Measurements from ENCODE around the gene RXRA.

DNA sequence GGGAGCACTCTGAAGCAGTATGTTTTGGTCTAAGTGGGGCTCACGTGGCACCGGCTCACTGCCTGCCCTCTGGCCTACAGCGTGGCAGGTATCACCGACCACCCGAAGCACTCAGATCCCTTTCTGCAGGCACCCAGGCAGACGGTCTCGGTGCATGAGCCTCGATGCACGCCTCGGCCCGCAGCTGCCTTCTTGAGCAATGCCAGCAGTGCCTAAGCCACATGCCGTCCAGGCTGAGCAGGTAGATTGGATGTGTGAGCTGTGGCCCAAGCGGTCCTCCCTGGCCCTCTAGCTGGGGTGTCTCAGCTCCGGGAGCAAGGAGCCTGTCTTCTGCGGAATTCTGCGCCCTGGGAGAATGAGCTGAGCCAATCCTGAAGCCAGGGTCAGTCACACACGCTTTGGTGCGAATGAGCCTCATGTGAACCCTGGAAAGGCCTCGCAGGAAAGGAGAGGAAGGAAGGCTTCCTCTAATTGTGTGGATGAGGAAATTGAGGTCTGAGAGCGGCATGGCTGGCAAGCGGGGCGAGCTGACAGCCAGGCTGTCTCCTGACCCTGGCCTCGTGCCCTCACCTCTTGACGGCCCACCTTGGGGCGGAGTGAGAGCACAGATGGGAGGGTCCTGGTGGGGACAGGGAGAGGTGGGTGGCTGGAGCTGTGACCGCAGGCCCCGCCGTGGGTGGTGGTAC is 14.4 kb downstream of the RXRA start:
- TF ChIP-seq CTCF (IDR thresholded peaks at IDR 0.05) (no peak), EZH2 (IDR thresholded peaks at IDR 0.05; ENCODE audit: borderline replicate concordance, insufficient read depth, low read depth, low read length, poor library complexity, severe bottlenecking) (no peak)
